Panc1 (cell line): ENCODE results near the gene NANOS2.

Experiments used
- POLR2AphosphoS5 ChIP-seq: IDR thresholded peaks from 2 replicates; pipeline ENCODE4 v1.6.1; 2012; ENCODE audit warnings: mild to moderate bottlenecking, low read depth, low read length, moderate library complexity
- REST ChIP-seq, 2 experiments: IDR thresholded peaks; 2 replicates each; pipeline ENCODE4 v1.6.1; 2011 to 2012; ENCODE audit warnings: low read depth in 2 of 2, control low read depth in 1 of 2, low read length in 1 of 2, mild to moderate bottlenecking in 1 of 2, moderate library complexity in 1 of 2; ENCODE audit not compliant: insufficient read depth in 1 of 2
- TF ChIP-seq, protein P1 (sequence below): fragments of 450-650 bp; IDR thresholded peaks from 2 replicates; pipeline ENCODE4 v1.5.1; 2017; ENCODE audit warnings: mild to moderate bottlenecking

GRCh38 chr19:45872095-45872919 is 42.3 kb downstream of the NANOS2 start:
- TF ChIP-seq, protein P1, sequence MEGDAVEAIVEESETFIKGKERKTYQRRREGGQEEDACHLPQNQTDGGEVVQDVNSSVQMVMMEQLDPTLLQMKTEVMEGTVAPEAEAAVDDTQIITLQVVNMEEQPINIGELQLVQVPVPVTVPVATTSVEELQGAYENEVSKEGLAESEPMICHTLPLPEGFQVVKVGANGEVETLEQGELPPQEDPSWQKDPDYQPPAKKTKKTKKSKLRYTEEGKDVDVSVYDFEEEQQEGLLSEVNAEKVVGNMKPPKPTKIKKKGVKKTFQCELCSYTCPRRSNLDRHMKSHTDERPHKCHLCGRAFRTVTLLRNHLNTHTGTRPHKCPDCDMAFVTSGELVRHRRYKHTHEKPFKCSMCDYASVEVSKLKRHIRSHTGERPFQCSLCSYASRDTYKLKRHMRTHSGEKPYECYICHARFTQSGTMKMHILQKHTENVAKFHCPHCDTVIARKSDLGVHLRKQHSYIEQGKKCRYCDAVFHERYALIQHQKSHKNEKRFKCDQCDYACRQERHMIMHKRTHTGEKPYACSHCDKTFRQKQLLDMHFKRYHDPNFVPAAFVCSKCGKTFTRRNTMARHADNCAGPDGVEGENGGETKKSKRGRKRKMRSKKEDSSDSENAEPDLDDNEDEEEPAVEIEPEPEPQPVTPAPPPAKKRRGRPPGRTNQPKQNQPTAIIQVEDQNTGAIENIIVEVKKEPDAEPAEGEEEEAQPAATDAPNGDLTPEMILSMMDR: no peak
- TF ChIP-seq REST (IDR thresholded peaks at IDR 0.05; ENCODE audit: insufficient read depth in 1 of 2, low read depth in 2 of 2, low read length in 1 of 2) (no peak), POLR2AphosphoS5 (no peak)
